Caco-2 (cell line): ENCODE measurements around the gene MYO10. TPM values are rescaled to one million over a fixed set of nuclear protein-coding genes. Genes with fewer than 3 reads are reported as not detected.

Source experiments
- BruUV-seq: library from RNA; stranded (reverse); fragments of 400-500 nt; replicated peaks from 2 replicates; lab custom pipeline; 2021; lab: Mats Ljungman, UMichigan
- CTCF ChIA-PET: fragments of 300-600 bp; sonication (Branson Sonifier 250); formaldehyde crosslinking; loops from one replicate; lab custom pipeline; 2022; ENCODE audit warnings: antibody characterized with exemption; lab: Charles Lee
- POLR2A ChIA-PET: fragments of 300-600 bp; sonication (Branson Sonifier 250); formaldehyde crosslinking; loops from one replicate; lab custom pipeline; 2022; ENCODE audit warnings: antibody characterized with exemption; lab: Charles Lee
- DNase-seq, 2 experiments: peaks; one replicate each; pipeline versions ENCODE4 v3.0.0 to v3.0.0-alpha.2; 2020 to 2022
- H3K27me3 ChIP-seq: replicated peaks from 2 replicates; pipeline ENCODE4 v1.6.0; 2011; ENCODE audit warnings: low read length; ENCODE audit not compliant: control insufficient read depth, insufficient read depth
- H3K36me3 ChIP-seq: 2 replicates; pipeline ENCODE4 v1.5.1; 2011; ENCODE audit warnings: low read length; ENCODE audit not compliant: control insufficient read depth, insufficient read depth
- H3K4me1 ChIP-seq: fragments of 250-450 bp; sonication (Bioruptor Pico); 2 replicates; pipeline ENCODE4 v1.5.1; 2020; ENCODE audit warnings: mild to moderate bottlenecking
- H3K4me3 ChIP-seq: 2 replicates; pipeline ENCODE4 v1.5.1; 2011; ENCODE audit warnings: low read depth, mild to moderate bottlenecking, control low read depth, low read length
- H3K9me3 ChIP-seq: fragments of 250-450 bp; sonication (Bioruptor Pico); 2 replicates; pipeline ENCODE4 v1.5.1; 2020; ENCODE audit warnings: mild to moderate bottlenecking, moderate library complexity
- H3K27ac Mint-ChIP-seq: one replicate; pipeline ENCODE4 v1.8.0; 2022; ENCODE audit warnings: mixed read lengths; ENCODE audit not compliant: unreplicated experiment
- H3K27me3 Mint-ChIP-seq: one replicate; pipeline ENCODE4 v1.8.0; 2022; ENCODE audit warnings: mixed read lengths; ENCODE audit not compliant: insufficient read depth, unreplicated experiment
- H3K36me3 Mint-ChIP-seq: one replicate; pipeline ENCODE4 v1.8.0; 2022; ENCODE audit warnings: mild to moderate bottlenecking, mixed read lengths; ENCODE audit not compliant: insufficient read depth, unreplicated experiment
- H3K4me1 Mint-ChIP-seq: one replicate; pipeline ENCODE4 v1.8.0; 2022; ENCODE audit warnings: low read depth, mixed read lengths; ENCODE audit not compliant: unreplicated experiment
- H3K4me3 Mint-ChIP-seq: one replicate; pipeline ENCODE4 v1.8.0; 2022; ENCODE audit warnings: mild to moderate bottlenecking, moderate library complexity, mixed read lengths; ENCODE audit not compliant: unreplicated experiment
- H3K9me3 Mint-ChIP-seq: one replicate; pipeline ENCODE4 v1.8.0; 2022; ENCODE audit warnings: mixed read lengths; ENCODE audit not compliant: unreplicated experiment
- intact Hi-C: fragments of 100-400 bp; cut with micrococcal nuclease; formaldehyde crosslinking; loops from one replicate; pipeline ENCODE4 v1.10.0; 2022; ENCODE audit not compliant: unreplicated experiment
- total RNA-seq: library from RNA; stranded (reverse); gene quantifications from 2 replicates; pipeline ENCODE4 v1.2.3, GENCODE V29; 2022
- TF ChIP-seq, protein P1 (sequence below), 2 experiments: fragments of 200-600 bp in 1 of 2; IDR thresholded peaks; 1 replicate in 1 of 2; 2 replicates in 1 of 2; pipeline versions ENCODE4 v1.5.1 to v1.8.0; 2011 to 2022; ENCODE audit warnings: antibody characterized with exemption in 1 of 2, control low read depth in 1 of 2, inconsistent platforms in 1 of 2, low read depth in 1 of 2, low read length in 1 of 2, mild to moderate bottlenecking in 1 of 2, moderate library complexity in 1 of 2; ENCODE audit not compliant: insufficient read depth in 1 of 2, severe bottlenecking in 1 of 2, unreplicated experiment in 1 of 2

MYO10 gene
- total RNA-seq, 1 experiment from 2014 or later: 67.6 TPM

DNA sequence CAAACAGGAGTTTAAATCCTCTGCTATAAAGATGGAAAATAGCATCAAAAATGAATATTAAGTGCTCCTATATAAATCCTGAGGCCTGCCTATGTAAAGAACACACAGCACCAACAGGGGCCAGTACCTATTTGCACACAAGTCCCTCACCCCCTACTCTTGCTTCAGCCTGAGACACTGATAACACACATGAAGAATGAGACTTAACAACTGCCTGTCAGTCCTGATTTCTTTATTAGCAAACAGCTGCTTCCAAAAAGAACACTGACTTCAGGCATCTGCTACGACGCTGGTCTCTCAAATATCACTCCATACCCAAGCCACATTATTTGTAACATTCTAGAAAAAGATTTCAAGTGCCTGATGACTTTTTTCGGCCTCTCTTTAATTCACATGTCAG lies 55.5 kb downstream of the MYO10 start:
- H3K36me3 ChIP-seq: peaks cover 4% of the 10 kb centered on the region; the same call in 1 of the 2 replicates
- CTCF ChIA-PET: interaction anchor here (0.7 to 1.1 kb wide), 2 partner anchors 18 to 49 kb away, joined by 3 to 5 read pairs; no protein-coding TSS in a partner anchor
- Mint-ChIP-seq H3K27me3 (no peaks in the 10 kb centered on the region), H3K36me3 (peaks cover 50% of the 10 kb centered on the region), H3K27ac (peak overlapping the region; percentile 90), H3K4me1 (peaks cover 47% of the 10 kb centered on the region), H3K9me3 (no peaks in the 10 kb centered on the region), H3K4me3 (peak overlapping the region; percentile 73)
- POLR2A ChIA-PET: interaction anchor here (1.8 kb wide), 1 partner anchor 56 kb away, joined by 7 read pairs; the partner anchor contains the start of gene MYO10
- H3K4me3 ChIP-seq: peak overlapping the region; percentile 13
- intact Hi-C loops: loop anchor here (1.0 to 5.0 kb wide), 3 partner anchors 17 to 128 kb away; no protein-coding TSS in a partner anchor
- peaks cover 74% of the 10 kb centered on the region for H3K4me1 ChIP-seq
- TSS peak; percentile 19 for BruUV-seq
- peak; percentile 49 to 66 for DNase-seq
- TF ChIP-seq, protein P1, sequence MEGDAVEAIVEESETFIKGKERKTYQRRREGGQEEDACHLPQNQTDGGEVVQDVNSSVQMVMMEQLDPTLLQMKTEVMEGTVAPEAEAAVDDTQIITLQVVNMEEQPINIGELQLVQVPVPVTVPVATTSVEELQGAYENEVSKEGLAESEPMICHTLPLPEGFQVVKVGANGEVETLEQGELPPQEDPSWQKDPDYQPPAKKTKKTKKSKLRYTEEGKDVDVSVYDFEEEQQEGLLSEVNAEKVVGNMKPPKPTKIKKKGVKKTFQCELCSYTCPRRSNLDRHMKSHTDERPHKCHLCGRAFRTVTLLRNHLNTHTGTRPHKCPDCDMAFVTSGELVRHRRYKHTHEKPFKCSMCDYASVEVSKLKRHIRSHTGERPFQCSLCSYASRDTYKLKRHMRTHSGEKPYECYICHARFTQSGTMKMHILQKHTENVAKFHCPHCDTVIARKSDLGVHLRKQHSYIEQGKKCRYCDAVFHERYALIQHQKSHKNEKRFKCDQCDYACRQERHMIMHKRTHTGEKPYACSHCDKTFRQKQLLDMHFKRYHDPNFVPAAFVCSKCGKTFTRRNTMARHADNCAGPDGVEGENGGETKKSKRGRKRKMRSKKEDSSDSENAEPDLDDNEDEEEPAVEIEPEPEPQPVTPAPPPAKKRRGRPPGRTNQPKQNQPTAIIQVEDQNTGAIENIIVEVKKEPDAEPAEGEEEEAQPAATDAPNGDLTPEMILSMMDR (IDR thresholded peaks at IDR 0.05; ENCODE audit: insufficient read depth in 1 of 2, low read depth in 1 of 2, low read length in 1 of 2, severe bottlenecking in 1 of 2, unreplicated experiment in 1 of 2): no peak
- no peaks in the 10 kb centered on the region for H3K9me3 ChIP-seq
- no peaks in the 10 kb centered on the region for H3K27me3 ChIP-seq

DNA sequence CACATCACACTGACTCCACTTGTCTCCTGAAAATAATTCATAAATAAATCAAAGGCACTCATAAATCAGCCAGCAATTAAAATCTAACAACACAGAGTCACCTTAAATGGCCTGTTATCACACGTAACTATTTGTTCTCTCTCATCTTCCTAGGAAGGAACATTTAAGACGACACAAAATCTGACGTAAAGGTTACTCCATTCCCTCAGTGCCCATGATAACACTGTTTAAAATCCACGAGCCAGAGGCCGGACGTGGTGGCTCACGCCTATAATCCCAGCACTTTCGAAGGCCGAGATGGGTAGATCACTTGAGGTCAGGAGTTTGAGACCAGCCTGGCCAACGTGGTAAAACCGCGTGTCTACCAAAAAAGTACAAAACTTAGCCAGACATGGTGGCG lies 56.4 kb downstream of the MYO10 start:
- H3K4me1 Mint-ChIP-seq: peaks cover 39% of the 10 kb centered on the region
- H3K4me3 Mint-ChIP-seq: peak overlapping the region; percentile 21
- TF ChIP-seq, protein P1 (IDR thresholded peaks at IDR 0.05; ENCODE audit: insufficient read depth in 1 of 2, low read depth in 1 of 2, low read length in 1 of 2, severe bottlenecking in 1 of 2, unreplicated experiment in 1 of 2): no peak
- no peak for DNase-seq
- no TSS peak for BruUV-seq
- POLR2A ChIA-PET: interaction anchor here (0.6 kb wide), 1 partner anchor 1870 kb away, joined by 3 read pairs; no protein-coding TSS in a partner anchor
- CTCF ChIA-PET: no interaction called here
- 0 out of 2 replicates have a peak, but pooled peaks cover 3% of the 10 kb centered on the region for H3K9me3 ChIP-seq
- H3K27me3 Mint-ChIP-seq: no peaks in the 10 kb centered on the region
- peaks cover 57% of the 10 kb centered on the region for H3K36me3 Mint-ChIP-seq
- peaks cover 66% of the 10 kb centered on the region for H3K4me1 ChIP-seq
- peaks cover 6% of the 10 kb centered on the region for H3K9me3 Mint-ChIP-seq
- H3K4me3 ChIP-seq: no peak overlapping the region
- peaks cover 5% of the 10 kb centered on the region for H3K36me3 ChIP-seq
- intact Hi-C loops: loop anchor here (1.0 to 5.0 kb wide), 3 partner anchors 16 to 127 kb away; no protein-coding TSS in a partner anchor
- H3K27ac Mint-ChIP-seq: peak overlapping the region; percentile 90
- H3K27me3 ChIP-seq: no peaks in the 10 kb centered on the region

DNA sequence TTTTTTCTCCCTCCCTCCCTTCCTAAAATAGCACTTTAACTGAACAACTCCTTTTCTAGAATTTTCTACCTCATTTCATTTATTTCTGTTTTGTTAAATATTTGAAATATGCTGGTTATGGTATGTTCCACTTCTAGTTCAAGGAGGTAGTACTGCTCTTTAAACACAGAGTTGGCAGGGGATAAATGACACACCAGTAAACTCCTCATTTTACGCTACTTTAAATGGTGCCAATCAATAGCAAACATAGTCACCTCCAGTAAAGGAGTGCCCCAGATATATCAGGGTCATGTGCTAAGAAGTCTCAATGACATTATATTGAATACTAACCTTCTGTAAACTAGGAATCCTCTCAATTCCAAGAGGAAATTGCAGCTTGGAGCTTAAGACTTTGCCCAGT lies 56.9 kb downstream of the MYO10 start:
- no TSS peak for BruUV-seq
- Mint-ChIP-seq H3K27me3 (no peaks in the 10 kb centered on the region), H3K4me1 (peaks cover 35% of the 10 kb centered on the region), H3K36me3 (peaks cover 57% of the 10 kb centered on the region), H3K27ac (peak overlapping the region; percentile 90), H3K9me3 (peaks cover 11% of the 10 kb centered on the region), H3K4me3 (peak overlapping the region; percentile 21)
- Histone ChIP-seq H3K4me3 (no peak overlapping the region), H3K27me3 (no peaks in the 10 kb centered on the region), H3K36me3 (peaks cover 5% of the 10 kb centered on the region), H3K9me3 (0 out of 2 replicates have a peak, but pooled peaks cover 6% of the 10 kb centered on the region), H3K4me1 (peaks cover 61% of the 10 kb centered on the region)
- ChIA-PET POLR2A (interaction anchor here (0.6 kb wide), 1 partner anchor 1870 kb away, joined by 3 read pairs; no protein-coding TSS in a partner anchor), CTCF (interaction anchor here (0.5 kb wide), 1 partner anchor 91 kb away, joined by 3 read pairs; no protein-coding TSS in a partner anchor)
- DNase-seq: no peak
- TF ChIP-seq, protein P1 (IDR thresholded peaks at IDR 0.05; ENCODE audit: insufficient read depth in 1 of 2, low read depth in 1 of 2, low read length in 1 of 2, severe bottlenecking in 1 of 2, unreplicated experiment in 1 of 2): no peak
- intact Hi-C loops: no loop called here
